HEK293 (cell line): ENCODE data around the gene ABHD8.
A peak's percentile ranks its signal among the peaks of the same experiment; 100 is the strongest.

Source experiments
- CTCF ChIA-PET: fragments of 350-600 bp; formaldehyde crosslinking; extraction: SDS; loops from one replicate; lab custom pipeline; 2021; ENCODE audit warnings: antibody characterized with exemption; lab: Yijun Ruan, JAX
- POLR2A ChIA-PET: fragments of 300-600 bp; formaldehyde crosslinking; extraction: SDS; loops from one replicate; lab custom pipeline; 2020; ENCODE audit warnings: antibody characterized with exemption, inconsistent platforms; lab: Yijun Ruan, JAX
- H3K27ac ChIP-seq: fragments of 200-500 bp; sonication (Bioruptor generic); 2 replicates; pipeline ENCODE4 v1.5.1; 2014; ENCODE audit warnings: low read depth, low read length, control low read depth, inconsistent platforms; ENCODE audit errors: extremely low read depth
- H3K36me3 ChIP-seq, 2 experiments: fragments of 200-500 bp in 1 of 2; sonication (Bioruptor generic) in 1 of 2; 1 replicate in 1 of 2; 2 replicates in 1 of 2; pipeline ENCODE4 v1.5.1; 2014 to 2017; ENCODE audit warnings: inconsistent platforms in 2 of 2, low read length in 2 of 2; ENCODE audit not compliant: control insufficient read depth in 2 of 2, insufficient read depth in 1 of 2
- H3K4me1 ChIP-seq: fragments of 200-500 bp; sonication (Bioruptor generic); 2 replicates; pipeline ENCODE4 v1.5.1; 2014; ENCODE audit warnings: mild to moderate bottlenecking, low read length, inconsistent platforms; ENCODE audit not compliant: control insufficient read depth, insufficient read depth
- H3K4me3 ChIP-seq: 2 replicates; pipeline ENCODE4 v1.5.1; 2011; ENCODE audit warnings: low read depth, mild to moderate bottlenecking, control low read depth, low read length, moderate library complexity
- H3K9me3 ChIP-seq: fragments of 200-500 bp; sonication (Bioruptor generic); 2 replicates; pipeline ENCODE4 v1.5.1; 2014; ENCODE audit warnings: low read depth, low read length, inconsistent platforms; ENCODE audit not compliant: control insufficient read depth, insufficient read depth
- KLF1 ChIP-seq: fragments of 450-650 bp; formaldehyde crosslinking; IDR thresholded peaks from 2 replicates; pipeline ENCODE4 v1.5.1; 2016; ENCODE audit warnings: missing biosample characterization, missing genetic modification characterization
- KLF17 ChIP-seq: fragments of 450-650 bp; formaldehyde crosslinking; IDR thresholded peaks from 2 replicates; pipeline ENCODE4 v1.5.1; 2016; ENCODE audit warnings: missing biosample characterization, missing genetic modification characterization
- KLF8 ChIP-seq: fragments of 450-650 bp; formaldehyde crosslinking; IDR thresholded peaks from 2 replicates; pipeline ENCODE4 v1.5.1; 2016; ENCODE audit warnings: missing biosample characterization, missing genetic modification characterization
- KLF9 ChIP-seq: fragments of 450-650 bp; formaldehyde crosslinking; IDR thresholded peaks from 2 replicates; pipeline ENCODE4 v1.5.1; 2016; ENCODE audit warnings: missing biosample characterization, missing genetic modification characterization, low read depth
- PRDM10 ChIP-seq: fragments of 450-650 bp; formaldehyde crosslinking; IDR thresholded peaks from 2 replicates; pipeline ENCODE4 v1.5.1; 2016; ENCODE audit warnings: missing biosample characterization, missing genetic modification characterization
- SP2 ChIP-seq: fragments of 450-650 bp; formaldehyde crosslinking; IDR thresholded peaks from 2 replicates; pipeline ENCODE4 v1.5.1; 2016; ENCODE audit warnings: missing biosample characterization, missing genetic modification characterization
- SP3 ChIP-seq: fragments of 450-650 bp; formaldehyde crosslinking; IDR thresholded peaks from 2 replicates; pipeline ENCODE4 v1.5.1; 2016; ENCODE audit warnings: missing biosample characterization, missing genetic modification characterization
- ZIC2 ChIP-seq: fragments of 450-650 bp; formaldehyde crosslinking; IDR thresholded peaks from 2 replicates; pipeline ENCODE4 v1.5.1; 2016; ENCODE audit warnings: missing biosample characterization, missing genetic modification characterization
- ZNF202 ChIP-seq: fragments of 450-650 bp; formaldehyde crosslinking; IDR thresholded peaks from 2 replicates; pipeline ENCODE4 v1.5.1; 2016; ENCODE audit warnings: missing biosample characterization, missing genetic modification characterization, borderline replicate concordance
- ZNF280D ChIP-seq: fragments of 450-650 bp; formaldehyde crosslinking; IDR thresholded peaks from 2 replicates; pipeline ENCODE4 v1.5.1; 2016; ENCODE audit warnings: missing biosample characterization, missing genetic modification characterization
- ZNF350 ChIP-seq: fragments of 450-650 bp; formaldehyde crosslinking; IDR thresholded peaks from 2 replicates; pipeline ENCODE4 v1.5.0; 2017; ENCODE audit warnings: missing biosample characterization, mild to moderate bottlenecking, missing genetic modification characterization
- ZNF501 ChIP-seq: fragments of 450-650 bp; formaldehyde crosslinking; IDR thresholded peaks from 2 replicates; pipeline ENCODE4 v1.5.1; 2016; ENCODE audit warnings: missing biosample characterization, missing genetic modification characterization
- ZNF544 ChIP-seq: fragments of 450-650 bp; formaldehyde crosslinking; IDR thresholded peaks from 2 replicates; pipeline ENCODE4 v1.5.0; 2017; ENCODE audit warnings: missing biosample characterization, missing genetic modification characterization
- ZNF580 ChIP-seq: fragments of 450-650 bp; formaldehyde crosslinking; IDR thresholded peaks from 2 replicates; pipeline ENCODE4 v1.5.1; 2016; ENCODE audit warnings: missing biosample characterization, missing genetic modification characterization
- ZNF600 ChIP-seq: fragments of 450-650 bp; formaldehyde crosslinking; IDR thresholded peaks from 2 replicates; pipeline ENCODE4 v1.5.1; 2016; ENCODE audit warnings: missing biosample characterization, missing genetic modification characterization
- ZNF843 ChIP-seq: fragments of 450-650 bp; formaldehyde crosslinking; IDR thresholded peaks from 2 replicates; pipeline ENCODE4 v1.5.1; 2016; ENCODE audit warnings: missing biosample characterization, missing genetic modification characterization

ABHD8 gene

GRCh38 chr19:17340871-17341357, 37.7 kb upstream of the ABHD8 start:
- H3K4me3 ChIP-seq, result no peak overlapping the region
- ChIA-PET POLR2A (interaction anchor here (0.5 kb wide), 1 partner anchor 606 kb away, joined by 5 read pairs; no protein-coding TSS in a partner anchor), CTCF (interaction anchor here (0.6 to 3.1 kb wide), 3 partner anchors 49 to 135 kb away, joined by 3 to 9 read pairs (median 4); no protein-coding TSS in a partner anchor)
- peaks cover 0 to 28% of the 10 kb centered on the region in 2 experiments; a peak in 2 of 3 replicates for H3K36me3 ChIP-seq
- peaks cover 4% of the 10 kb centered on the region; the same call in 1 of the 2 replicates for H3K4me1 ChIP-seq
- TF ChIP-seq ZNF501 (tag by site-specific recombination) (no peak), ZNF544 (tag by site-specific recombination) (no peak), ZNF350 (tag by site-specific recombination) (no peak), ZIC2 (tag by site-specific recombination) (peak; percentile 17; the same call in 1 of the 2 replicates), ZNF202 (tag by site-specific recombination) (no peak)
- no peaks in the 10 kb centered on the region for H3K9me3 ChIP-seq
- H3K27ac ChIP-seq, result no peak overlapping the region

GRCh38 chr19:17340302-17340870, 37.2 kb upstream of the ABHD8 start:
- Histone ChIP-seq H3K4me3 (no peak overlapping the region), H3K27ac (no peak overlapping the region), H3K9me3 (no peaks in the 10 kb centered on the region), H3K36me3 (peaks cover 0 to 28% of the 10 kb centered on the region in 2 experiments; a peak in 2 of 3 replicates), H3K4me1 (peaks cover 4% of the 10 kb centered on the region; the same call in 1 of the 2 replicates)
- CTCF ChIA-PET, result interaction anchor here (0.6 kb wide), 2 partner anchors 113 to 134 kb away, joined by 3 to 4 read pairs; no protein-coding TSS in a partner anchor
- TF ChIP-seq ZNF580 (tag by site-specific recombination) (no peak), KLF8 (tag by site-specific recombination) (peak; percentile 79), ZNF600 (peak; percentile 96), SP3 (tag by site-specific recombination) (0 out of 2 replicates have a peak, but pooled peaks have one; percentile 23), KLF9 (tag by site-specific recombination) (peak; percentile 81), PRDM10 (tag by site-specific recombination) (peak; percentile 36), KLF1 (tag by site-specific recombination) (peak; percentile 99), ZNF280D (no peak), KLF17 (tag by site-specific recombination) (peak; percentile 93), ZNF843 (no peak), SP2 (tag by site-specific recombination) (peak; percentile 71)
- POLR2A ChIA-PET, result interaction anchor here (0.5 to 0.7 kb wide), 2 partner anchors 218 to 606 kb away, joined by 3 to 5 read pairs; no protein-coding TSS in a partner anchor
